CD4-positive, alpha-beta T cell treated with Interferon alpha-2 for 1 hour (primary cell): ENCODE results near the gene SDC4.

ENCODE experiments used
- DNase-seq, 2 donors: peaks; one replicate each; pipeline ENCODE4 v3.0.0-alpha.2; 2020 to 2022

SDC4 gene

DNA sequence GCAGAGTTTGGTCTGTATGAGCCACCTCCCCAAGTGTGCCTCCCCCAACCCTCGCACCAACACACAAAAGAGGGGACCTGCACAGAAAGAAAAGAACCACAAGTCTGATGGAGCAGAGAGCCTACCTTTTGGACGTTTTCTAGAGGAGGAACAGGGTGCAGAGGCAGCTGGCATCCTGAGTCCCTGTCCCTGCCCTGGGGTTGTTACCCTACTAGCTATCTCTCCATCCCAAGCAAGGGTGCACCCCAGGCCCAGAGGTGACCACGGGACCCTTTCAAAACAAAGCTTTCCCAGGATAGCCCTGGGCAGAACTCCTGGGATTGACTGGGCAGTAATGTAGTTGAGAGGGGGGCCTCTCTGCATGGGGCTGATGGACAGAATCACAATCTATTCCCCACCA lies 30.4 kb downstream of the SDC4 start:
- DNase-seq, result no peak

DNA sequence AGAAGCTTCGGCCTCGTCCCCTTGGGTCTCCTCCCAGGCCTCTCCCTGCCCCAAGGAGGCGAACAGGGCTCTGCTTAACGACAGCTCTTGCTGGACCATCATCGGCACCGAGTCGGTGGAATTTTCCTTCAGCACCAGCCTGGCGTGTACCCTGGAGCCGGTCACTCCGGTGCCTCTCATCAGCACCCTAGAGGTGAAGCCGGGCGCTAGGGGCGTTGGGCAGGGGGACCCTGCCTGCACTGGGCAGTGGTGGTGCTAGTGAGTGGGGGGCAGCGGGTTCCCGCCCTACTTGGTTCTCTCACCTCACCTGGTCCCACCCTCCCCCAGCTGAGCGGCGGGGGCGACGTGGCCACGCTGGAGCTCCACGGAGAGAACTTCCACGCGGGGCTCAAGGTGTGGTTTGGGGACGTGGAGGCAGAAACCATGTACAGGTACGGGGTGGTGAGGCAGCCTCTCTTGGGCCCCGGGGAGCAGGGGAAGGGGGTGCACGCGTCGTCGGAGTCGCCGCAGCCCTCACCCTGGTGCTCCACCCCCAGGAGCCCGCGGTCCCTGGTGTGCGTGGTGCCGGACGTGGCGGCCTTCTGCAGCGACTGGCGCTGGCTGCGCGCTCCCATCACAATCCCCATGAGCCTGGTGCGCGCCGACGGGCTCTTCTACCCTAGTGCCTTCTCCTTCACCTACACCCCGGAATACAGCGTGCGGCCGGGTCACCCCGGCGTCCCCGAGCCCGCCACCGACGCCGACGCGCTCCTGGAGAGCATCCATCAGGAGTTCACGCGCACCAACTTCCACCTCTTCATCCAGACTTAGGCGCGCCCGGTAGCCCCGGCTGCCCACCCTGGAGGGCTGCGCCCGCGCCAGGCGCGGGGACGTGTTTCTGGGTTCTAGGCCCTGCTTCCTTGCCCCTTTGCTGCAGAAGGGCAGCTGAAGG lies 31.8 kb downstream of the SDC4 start:
- no peak for DNase-seq

DNA sequence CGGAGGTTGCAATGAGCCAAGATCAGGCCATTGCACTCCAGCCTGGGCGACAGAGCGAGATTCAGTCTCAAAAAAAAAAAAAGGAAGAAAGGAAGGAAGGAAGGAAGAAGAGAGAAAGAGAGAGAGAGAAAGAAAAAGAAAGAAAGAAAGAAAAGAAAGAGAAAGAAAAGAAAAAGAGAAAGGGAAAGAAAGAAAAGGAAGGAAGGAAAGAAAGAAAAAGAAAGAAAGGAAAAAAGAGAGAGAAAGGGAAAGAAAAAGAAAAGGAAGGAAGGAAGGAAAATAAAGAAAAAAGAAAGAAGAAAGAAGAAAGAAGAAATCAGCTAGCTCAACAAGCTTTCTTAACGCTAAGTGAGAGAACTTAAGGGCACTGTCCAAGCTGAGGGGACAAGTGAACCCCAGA lies 32.6 kb downstream of the SDC4 start:
- DNase-seq, result no peak

DNA sequence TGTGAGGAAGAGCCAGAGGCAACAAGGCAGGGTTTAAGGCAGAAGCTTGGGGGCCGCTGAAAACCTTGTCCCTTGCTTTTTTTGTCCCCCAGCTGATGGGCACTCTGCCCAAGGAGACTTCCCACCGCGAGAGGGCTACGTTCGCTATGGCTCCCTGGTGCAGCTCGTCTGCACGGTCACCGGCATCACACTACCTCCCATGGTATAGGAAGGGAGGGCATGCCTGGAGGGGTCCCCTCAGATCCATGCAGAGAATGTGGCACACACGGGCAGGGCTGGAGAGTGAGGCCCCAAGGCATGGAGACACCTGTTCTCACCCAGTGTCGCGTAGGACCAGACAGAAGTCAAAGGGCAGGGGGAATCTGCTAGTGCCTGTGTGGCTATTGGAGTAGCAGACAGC lies 34.3 kb downstream of the SDC4 start:
- DNase-seq, result no peak

DNA sequence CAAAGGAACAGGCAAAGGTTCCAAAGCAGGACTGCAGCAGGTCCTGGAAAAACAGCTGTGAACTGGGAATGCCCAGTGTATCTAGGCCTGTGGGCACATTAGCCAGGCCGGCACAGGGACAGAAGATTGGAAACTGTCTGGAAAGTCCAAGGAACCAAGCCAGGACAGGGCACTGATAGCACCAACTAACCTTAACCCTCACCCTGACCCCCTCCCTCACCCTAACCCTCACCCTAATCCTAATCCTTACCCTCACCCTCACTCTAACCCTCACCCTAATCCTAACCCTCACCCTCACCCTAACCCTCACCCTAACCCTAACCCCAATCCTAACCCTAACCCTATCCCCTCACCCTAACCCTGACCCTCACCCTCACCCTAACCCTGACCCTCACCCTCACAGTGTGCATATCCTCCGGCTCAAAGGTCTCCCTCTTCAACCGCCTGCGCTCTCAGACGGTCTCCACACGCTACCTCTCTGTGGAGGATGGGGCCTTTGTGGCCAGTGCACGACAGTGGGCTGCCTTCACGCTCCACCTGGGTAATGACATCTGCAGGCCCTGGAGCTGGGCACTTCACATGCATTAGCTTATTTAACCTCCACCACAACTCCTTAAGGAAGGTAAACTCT lies 35.0 kb downstream of the SDC4 start:
- no peak for DNase-seq

DNA sequence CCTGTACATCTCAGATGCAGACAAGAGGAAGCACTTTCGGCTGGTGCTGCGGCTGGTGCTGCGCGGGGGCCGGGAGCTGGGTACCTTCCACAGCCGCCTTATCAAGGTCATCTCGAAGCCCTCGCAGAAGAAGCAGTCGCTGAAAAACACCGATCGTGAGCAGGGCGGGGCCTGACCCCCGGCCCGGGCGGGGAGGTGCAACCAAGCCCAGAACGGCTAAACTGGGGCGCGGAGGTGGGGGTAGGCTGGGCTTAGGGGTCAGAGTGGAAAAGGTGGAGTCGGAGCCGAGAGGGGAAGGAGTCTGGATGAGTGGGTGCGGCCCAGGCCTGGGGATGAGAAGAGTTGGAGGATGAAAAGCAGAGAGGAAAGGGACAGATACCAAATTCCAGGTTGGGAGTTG lies 36.0 kb downstream of the SDC4 start:
- DNase-seq, result no peak

DNA sequence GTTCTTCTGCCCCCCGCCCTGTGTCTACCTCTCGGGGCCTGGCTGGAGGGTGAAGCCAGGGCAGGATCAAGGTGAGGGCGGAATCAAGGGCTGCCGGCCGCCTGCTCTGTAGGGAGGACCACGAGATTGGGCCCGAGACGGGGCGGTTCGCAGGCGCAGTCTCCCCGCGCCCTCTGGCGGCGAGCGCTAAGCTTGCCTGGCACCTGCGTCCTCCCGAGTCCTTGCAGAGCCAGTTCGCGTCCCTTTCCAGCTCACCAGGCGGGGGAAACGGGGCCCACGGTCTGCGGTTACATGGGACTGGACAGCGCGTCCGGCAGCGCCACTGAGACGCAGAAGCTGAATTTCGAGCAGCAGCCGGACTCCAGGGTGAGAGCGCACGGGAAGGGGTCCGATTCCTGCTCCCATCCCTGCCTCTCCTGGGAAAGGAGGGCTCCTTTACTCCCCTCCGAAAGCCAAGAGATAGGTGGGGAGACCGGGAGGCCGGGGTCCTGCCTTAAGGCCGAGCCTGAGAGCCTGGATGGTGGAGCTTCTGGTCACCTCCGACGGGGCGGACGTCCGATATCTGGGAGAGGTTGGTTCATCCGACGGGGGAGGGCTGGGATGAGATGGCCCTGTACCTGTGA lies 36.5 kb downstream of the SDC4 start:
- DNase-seq, result peak; percentile 46 to 59

DNA sequence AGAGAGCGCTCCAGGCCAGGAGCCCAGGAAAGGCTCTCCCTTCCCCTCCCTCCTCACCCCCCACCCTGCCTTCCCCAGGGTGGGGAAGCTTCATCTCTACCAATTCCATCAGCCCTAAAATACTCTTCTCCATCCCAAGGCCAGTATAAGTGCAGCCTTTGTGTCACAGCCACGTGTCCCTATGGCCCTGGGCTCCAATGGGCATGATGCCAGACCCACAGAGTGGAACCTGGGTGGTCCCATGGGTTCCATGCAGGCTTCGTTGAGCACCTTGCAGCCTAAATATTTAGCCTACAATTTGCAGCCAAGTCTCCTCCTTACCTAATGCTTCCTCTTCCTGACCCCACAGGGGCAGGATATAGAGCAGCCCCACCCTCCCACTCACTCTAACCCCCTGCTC lies 39.1 kb downstream of the SDC4 start:
- no peak for DNase-seq

DNA sequence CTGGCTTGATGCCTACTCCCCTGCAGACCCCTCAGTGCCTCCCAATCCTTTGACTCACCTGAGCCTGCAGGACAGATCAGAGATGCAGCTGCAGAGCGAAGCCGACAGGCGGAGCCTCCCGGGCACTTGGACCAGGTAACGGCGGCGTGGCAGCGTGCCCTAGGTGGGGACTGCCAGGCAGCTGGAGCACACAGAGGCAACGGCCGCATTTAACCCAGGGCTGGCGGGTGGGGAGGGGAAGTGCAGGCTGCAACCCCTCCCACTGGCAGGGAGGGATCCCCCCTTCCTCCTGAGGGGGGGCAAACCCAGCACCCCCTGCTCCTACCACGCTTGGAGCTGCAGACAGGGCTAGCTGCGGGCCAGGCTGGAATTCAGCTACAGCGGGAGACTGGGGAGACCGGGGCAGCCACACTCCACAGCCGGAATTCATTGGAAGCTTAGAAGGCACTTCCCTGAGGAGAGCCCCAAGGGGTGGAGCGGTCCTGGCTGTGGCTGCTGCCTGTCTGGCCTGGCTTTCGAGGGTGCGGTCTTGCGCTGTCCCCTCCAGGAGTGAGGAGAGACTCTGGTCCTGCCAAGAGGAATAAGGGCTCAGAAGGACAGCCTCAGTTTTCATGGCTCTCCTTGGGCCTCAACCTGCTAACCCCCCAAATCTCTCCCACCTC lies 40.0 kb downstream of the SDC4 start, which contains the start of gene MATN4:
TSS of gene MATN4 (minus strand) at position 183 of the 662 bp plus-strand sequence. CDS start 2,717 bp downstream, outside the sequence.
- DNase-seq, result no peak

DNA sequence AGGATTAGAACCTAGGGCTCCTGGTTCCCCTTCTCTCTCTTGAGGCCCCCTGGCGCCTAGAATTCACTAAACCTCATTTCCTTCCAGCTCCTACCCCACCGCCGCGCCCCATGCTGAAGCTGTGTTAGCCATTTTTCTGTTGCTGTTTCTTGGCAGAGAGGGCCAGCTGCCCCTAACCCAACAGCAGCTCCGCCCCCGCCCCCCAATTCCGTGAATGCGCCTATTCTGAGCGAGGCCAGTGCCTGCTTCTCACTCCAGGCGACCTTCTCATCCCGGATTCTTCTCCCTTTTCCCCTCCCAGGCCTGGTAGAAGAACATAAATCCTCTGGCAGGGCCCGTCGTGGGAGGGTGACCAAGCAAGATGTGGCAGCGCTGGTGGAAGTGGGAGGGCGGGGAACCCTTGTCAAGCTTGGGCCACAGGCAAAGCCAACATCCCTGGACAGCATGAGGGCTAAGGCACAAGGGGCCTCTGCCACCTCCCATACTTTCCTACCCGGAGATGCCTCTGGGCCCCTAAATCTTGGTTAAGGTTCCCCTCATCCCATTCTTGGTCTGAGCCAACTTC lies 41.1 kb downstream of the SDC4 start:
- no peak for DNase-seq

DNA sequence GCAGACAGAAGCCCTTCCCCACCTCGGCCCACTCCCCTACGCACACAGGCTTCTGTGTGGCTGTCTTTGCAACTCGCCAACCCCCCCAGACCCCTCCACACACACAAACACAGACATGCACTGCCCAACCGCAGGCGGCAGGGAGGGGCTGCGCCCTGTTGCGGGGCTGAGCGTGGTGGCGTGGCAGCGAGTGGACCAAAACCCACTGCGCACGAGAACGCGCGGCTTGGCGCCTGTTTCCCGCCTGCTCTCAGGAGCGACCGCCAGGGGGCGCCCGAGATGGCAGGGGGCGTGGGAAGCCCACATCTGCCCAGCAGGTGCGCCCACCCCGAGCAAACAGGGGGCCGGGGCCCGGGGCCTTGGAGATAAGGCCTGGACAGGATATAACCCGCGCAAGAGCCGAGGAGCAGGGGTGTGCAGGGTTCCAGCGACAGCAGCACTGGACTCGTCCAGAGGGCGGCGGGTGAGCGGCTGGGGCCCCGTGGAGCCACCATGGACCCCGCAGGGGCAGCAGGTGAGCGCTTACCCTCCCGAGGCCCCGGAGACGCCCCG lies 41.7 kb downstream of the SDC4 start, which contains the start of gene RBPJL:
TSS of gene RBPJL (plus strand) at position 410 of the 552 bp plus-strand sequence. CDS start at position 493, 83 bp downstream.
- DNase-seq, result peak; percentile 12 to 30

DNA sequence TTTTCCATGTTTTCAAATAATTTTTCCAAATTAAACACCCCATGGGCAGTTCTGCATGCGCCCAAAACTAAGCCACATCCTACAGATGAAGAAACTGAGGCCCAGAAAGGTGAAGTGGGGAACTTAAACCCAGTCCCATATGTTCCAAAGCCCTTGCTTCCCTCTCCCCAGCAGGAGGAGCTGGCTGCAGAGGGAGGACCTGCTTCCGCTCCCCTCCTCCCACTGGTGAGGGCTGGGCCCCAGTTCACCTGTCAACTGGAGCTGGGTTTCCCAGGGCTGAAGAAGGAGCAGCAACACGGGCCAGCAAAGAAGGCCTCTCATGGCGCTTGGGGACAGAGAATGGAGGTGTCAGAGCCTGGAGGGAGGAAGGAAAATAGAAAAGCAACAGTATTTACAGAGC lies 43.0 kb downstream of the SDC4 start:
- DNase-seq, result no peak

DNA sequence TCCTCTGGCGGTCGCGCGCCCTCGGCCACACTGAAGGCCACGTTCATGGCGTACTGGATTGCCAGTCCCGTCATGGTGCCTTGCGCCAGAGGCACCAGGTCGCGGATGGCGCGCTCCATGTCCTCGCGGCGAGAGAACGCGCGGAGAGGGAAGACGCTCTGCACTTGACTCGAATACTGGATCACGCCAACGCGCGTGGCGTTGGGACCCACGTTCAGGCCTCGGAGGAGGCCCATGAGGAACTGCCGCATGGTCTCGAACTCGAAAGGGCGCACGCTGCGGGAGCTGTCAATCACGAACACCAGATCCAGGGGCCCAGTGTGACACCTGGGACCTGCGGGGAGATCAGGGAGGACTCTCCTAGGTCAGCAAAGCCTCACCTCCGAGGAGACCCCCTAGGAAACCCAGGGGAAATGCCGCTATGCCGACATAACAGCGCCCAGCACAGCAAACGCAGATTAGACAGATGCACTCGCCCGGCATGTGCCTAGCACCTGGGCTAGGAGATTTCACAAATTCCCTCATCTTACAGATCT lies 43.7 kb downstream of the SDC4 start:
- DNase-seq, result no peak

DNA sequence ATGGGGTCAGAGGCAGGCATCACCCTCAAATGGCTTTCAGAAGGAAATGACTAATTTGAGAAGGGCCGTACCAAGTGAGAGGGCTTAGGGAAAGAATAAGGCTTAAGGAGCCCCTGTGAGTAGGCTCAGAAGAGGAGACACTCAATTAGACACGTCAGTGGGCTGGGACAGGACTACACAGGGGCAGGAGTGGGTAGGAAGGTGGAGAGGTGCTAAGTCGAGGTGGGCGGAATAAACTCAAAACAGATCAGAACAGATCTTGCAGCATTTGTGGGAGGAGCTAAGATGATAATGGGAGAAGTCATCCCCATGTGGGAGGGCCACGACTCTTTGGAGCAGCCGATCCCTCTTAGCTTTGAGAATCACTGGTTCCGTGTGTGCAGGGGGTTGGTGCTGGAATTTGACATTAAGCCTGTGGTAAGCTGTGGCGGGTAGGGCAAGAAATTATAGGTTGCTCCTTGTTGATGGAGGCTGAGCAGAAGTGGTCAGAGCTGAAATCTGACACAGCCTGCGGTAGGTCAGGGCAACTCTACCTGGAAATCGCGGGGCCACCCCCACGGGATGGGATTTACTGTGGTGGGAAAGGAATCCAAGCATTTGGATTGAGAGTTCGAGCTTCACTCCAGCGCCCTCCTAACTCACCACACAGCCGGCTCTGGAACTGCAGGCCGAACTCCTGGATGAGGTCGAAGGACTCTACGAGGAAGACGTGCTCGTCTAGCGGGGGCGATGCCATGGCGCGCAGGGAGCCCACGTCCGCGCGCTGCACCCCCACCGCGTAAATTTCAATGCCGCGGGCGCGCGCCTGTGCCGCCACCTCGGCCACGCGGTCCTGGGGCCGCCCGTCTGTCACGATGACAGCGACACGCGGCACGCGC lies 44.4 kb downstream of the SDC4 start:
- DNase-seq, result no peak

DNA sequence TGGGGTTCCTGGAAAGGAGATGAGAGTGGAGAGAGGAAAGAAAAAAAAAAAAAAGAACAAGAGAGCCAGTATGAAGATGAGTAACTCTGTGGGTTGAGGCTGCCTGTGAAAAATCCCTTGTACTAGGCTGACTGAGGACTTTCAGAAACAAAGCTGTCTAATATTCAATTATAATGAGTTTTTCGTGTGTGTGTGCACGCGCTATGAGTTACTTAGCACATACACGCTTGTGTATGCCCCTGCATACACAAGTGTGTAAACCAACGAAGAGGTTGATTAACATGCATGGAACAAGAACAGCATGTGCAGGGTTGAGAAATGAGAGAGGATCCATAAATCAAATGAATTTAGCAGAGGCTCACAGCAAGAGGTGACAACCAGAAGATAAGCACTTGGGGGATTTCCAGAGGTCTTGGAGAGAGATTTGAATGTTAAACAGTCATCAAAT lies 46.4 kb downstream of the SDC4 start:
- no peak for DNase-seq

DNA sequence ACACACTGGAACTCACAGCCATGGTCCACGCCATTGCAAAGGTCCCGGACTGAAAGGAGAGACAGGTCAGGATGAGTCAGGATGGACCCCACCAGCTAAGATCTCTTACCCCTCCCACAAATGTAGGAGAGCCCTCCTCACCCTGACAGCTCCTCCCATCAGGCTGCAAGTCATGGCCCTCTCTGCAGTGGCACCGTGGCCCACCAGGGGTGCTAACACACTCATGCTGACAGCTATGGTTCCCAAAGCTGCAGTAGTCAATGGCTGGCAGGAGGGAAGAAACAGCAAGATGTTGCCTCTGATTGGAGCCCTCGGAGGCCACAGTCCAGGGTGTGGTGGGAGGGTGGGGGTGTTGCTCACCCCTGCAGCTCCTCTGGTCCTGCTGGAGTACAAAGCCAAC lies 47.3 kb downstream of the SDC4 start:
- DNase-seq, result no peak

DNA sequence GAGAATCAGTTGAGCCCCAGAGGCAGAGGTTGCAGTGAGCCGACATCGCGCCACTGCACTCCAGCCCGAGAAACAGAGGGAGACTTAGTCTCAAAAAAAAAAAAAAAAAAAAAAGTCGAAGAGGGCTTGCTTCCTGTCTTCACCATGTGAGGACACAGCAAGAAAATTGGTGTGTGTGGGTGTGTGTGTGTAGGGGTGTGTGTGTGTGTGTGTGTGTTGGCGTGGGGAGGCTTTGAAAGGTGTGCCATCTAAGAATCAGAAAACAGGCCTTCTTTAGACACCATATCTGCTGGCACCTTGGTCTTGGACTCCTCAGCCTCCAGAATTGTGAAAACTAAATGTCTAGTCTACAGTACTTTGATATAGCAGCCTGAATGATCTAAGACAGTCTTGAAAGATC lies 48.4 kb downstream of the SDC4 start:
- no peak for DNase-seq

DNA sequence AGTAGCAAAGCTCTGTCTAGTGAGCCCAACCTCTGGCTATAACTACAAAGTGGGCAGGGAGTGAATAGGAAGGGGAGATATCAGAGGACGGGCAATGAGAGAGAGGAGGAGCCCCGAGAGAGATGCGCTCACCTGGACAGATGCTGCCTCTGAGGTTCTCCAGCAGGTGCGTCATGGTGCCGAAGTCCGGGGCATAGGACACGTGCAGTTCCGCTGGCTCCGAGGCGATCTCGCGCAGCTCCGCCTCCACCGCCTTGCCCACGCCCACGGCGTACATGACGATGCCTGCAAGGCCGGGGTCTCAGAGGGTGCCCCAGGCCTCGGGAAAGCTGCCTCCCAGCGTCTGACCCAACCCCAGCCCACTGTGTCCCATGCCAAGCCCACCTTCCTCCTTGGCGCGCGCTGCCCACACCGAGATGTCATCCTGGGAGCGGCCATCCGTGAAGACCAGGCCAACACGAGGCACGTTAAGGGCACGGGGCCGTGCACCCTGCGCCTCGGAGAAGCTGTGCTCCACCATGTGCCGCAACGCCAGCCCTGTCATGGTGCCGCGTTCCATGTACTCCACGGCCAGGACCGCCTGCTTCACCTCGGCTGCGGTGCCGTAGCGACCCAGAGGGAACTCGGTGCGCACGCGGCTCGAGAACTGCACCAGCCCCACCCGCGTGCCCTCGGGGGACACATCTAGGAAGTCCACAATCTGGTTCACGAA lies 50.3 kb downstream of the SDC4 start:
- no peak for DNase-seq

DNA sequence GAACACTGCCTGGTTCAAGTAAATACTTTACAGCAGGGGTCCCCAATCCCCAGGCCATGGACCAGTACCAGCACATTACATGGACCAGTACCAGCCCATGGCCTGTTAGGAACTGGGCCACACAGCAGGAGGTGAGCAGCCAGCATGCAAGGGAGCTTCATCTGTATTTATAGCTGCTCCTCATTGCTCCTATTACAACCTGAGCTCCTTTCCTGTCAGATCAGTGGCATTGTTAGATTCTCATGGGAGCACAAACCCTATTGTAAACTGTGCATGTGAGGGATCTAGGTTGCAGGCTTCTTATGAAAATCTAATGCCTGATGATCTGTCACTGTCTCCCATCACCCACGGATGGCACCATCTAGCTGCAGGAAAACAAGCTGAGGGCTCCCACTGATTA lies 53.6 kb downstream of the SDC4 start:
- DNase-seq, result no peak

DNA sequence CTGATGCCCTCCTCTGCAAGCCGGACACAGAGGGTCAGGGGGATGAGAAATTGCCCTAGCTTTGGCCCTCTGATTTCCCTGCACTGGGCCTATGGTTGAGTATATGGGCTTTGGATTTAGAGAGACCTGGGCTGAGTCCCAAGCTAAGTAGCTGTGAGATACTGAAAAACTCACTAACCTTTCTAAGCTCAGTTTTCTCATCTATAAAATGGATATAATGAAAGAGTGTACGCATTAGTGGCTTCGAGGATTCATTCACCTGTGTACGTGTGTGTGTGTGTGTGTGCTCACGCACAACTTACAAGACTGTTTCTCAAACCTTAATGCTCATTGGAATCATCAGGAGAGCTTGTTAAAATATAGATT lies 54.2 kb downstream of the SDC4 start:
- DNase-seq, result no peak
